ENCODE measurements around the gene SSR2. TPM values are rescaled to one million over a fixed set of nuclear protein-coding genes. Genes with fewer than 3 reads are reported as not detected.

Gene SSR2
- total RNA-seq (100 to 1,000 TPM; 152 to 254 (median 183) TPM), polyA plus RNA-seq (100 to 1,000 TPM; 198 to 291 (median 224) TPM)
- long read RNA-seq, donor 1, full-length matches to known transcripts = 97 of 125 reads
- long read RNA-seq, donor 1, partial matches to known transcripts = 28 of 125 reads
- long read RNA-seq, donor 1, other reads (novel, unspliced or antisense) = 0 of 125 reads
- long read RNA-seq, donor 2, full-length matches to known transcripts = 127 of 152 reads
- long read RNA-seq, donor 2, partial matches to known transcripts = 25 of 152 reads
- long read RNA-seq, donor 2, other reads (novel, unspliced or antisense) = 0 of 152 reads

DNA sequence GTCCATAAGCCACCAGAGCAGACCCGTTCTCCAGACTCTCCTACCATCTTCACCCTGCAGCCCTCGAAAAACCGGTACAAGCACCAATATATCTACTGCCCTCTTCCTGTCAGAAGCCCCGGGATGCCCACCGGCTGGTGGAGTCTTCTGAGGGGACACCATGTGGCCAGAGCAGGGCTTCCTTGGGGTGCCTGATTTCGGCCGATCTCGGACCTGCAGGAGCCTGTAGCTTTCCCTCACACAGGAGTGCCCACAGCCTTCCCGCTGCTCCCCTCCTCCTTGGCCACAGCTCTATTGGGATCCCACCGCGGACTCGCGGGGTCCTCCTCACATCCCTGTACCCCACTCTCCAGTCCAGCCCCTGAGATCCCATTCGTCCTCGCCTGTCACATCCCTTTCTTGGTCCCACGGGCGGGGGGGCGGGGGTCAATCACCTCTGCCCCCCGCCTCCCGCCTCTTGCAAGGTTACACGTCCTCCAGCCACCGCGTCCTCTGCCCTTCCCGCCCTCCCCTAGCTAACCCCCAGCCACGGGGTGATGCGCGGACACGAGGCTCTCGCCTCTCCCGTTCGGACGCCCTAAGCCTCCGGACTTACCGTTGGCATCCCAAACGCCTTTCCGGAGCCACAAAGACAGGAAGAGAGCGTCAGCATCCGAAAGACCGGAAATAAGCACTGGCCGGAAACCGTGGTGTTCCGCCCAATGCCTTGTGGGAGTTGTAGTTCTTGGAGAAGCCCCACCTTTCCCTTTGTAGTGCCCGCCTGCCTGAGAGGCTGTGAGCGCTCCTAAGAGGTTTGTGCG lies at the start of gene SSR2:
SSR2 (minus strand) TSS at position 659 of the 800 bp plus-strand sequence. CDS start 784 bp downstream, outside the sequence.
- H3K27me3 ChIP-seq (replicated peaks in 1 of 7) = no peaks in the 10 kb centered on the region
- H3K4me1 ChIP-seq = peaks cover 2 to 47% (median 31%) of the 10 kb centered on the region in 6 donors
- WGBS, 5 donors = 0 to 1% (median 0%) methylated on average over 42 to 45 of the region's 45 CpGs
- no peak for TF ChIP-seq POLR2A (IDR thresholded peaks at IDR 0.05)
- TF ChIP-seq POLR2AphosphoS5 (IDR thresholded peaks at IDR 0.05) = peak; percentile 85 to 95 (median 88)
- TF ChIP-seq, protein P1, sequence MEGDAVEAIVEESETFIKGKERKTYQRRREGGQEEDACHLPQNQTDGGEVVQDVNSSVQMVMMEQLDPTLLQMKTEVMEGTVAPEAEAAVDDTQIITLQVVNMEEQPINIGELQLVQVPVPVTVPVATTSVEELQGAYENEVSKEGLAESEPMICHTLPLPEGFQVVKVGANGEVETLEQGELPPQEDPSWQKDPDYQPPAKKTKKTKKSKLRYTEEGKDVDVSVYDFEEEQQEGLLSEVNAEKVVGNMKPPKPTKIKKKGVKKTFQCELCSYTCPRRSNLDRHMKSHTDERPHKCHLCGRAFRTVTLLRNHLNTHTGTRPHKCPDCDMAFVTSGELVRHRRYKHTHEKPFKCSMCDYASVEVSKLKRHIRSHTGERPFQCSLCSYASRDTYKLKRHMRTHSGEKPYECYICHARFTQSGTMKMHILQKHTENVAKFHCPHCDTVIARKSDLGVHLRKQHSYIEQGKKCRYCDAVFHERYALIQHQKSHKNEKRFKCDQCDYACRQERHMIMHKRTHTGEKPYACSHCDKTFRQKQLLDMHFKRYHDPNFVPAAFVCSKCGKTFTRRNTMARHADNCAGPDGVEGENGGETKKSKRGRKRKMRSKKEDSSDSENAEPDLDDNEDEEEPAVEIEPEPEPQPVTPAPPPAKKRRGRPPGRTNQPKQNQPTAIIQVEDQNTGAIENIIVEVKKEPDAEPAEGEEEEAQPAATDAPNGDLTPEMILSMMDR (IDR thresholded peaks at IDR 0.05 in 8 of 11, conservative IDR thresholded peaks at IDR 0.05 in 3 of 11) = peak in 1 of 11 experiments; percentile 18
- peak; percentile 93 for DNase-seq
- peak within 1 kb of the TSS; percentile 84 to 97 (median 92) for H3K27ac ChIP-seq
- H3K4me3 ChIP-seq = peak within 1 kb of the TSS; percentile 58 to 96 (median 84)
- H3K36me3 ChIP-seq = peaks cover 0 to 43% (median 40%) of the 10 kb centered on the region in 6 donors
- H3K9me3 ChIP-seq = no peaks in the 10 kb centered on the region
- intact Hi-C loops (cut with DNase I; ENCODE audit: low total_unique reads) = no loop called here

- H3K36me3 ChIP-seq = no peaks in the 10 kb centered on the region
- TF ChIP-seq, protein P1 (IDR thresholded peaks at IDR 0.05 in 8 of 11, conservative IDR thresholded peaks at IDR 0.05 in 3 of 11) = no peak
- TF ChIP-seq POLR2AphosphoS5 (IDR thresholded peaks at IDR 0.05) (no peak), POLR2A (IDR thresholded peaks at IDR 0.05) (no peak)
- no peak overlapping the region for H3K27ac ChIP-seq
- H3K27me3 ChIP-seq (replicated peaks in 1 of 7) = peaks cover 0 to 9% (median 0%) of the 10 kb centered on the region in 7 donors
- H3K4me1 ChIP-seq = peaks cover 0 to 22% (median 4%) of the 10 kb centered on the region in 6 donors
- no peak overlapping the region for H3K4me3 ChIP-seq
- H3K9me3 ChIP-seq = no peaks in the 10 kb centered on the region
- WGBS, 5 donors = 42 to 62% (median 50%) methylated on average over 4 of the region's 4 CpGs
- intact Hi-C loops (cut with DNase I; ENCODE audit: low total_unique reads) = no loop called here
- no peak for DNase-seq
Observed at GRCh38 chr1:156070548-156070947, 49.8 kb upstream of the SSR2 start.

GRCh38 chr1:156069490-156070455 lies 49.0 kb upstream of the SSR2 start:
- H3K9me3 ChIP-seq = no peaks in the 10 kb centered on the region
- WGBS, 5 donors = 69 to 85% (median 71%) methylated on average over 3 of the region's 3 CpGs
- intact Hi-C loops (cut with DNase I; ENCODE audit: low total_unique reads) = no loop called here
- no peaks in the 10 kb centered on the region for H3K36me3 ChIP-seq
- peaks cover 0 to 9% (median 0%) of the 10 kb centered on the region in 7 donors for H3K27me3 ChIP-seq (replicated peaks in 1 of 7)
- no peak overlapping the region for H3K27ac ChIP-seq
- peaks cover 0 to 14% (median 0%) of the 10 kb centered on the region in 6 donors for H3K4me1 ChIP-seq
- DNase-seq = no peak
- no peak for TF ChIP-seq POLR2A (IDR thresholded peaks at IDR 0.05)
- TF ChIP-seq, protein P1 (IDR thresholded peaks at IDR 0.05 in 8 of 11, conservative IDR thresholded peaks at IDR 0.05 in 3 of 11) = no peak
- TF ChIP-seq POLR2AphosphoS5 (IDR thresholded peaks at IDR 0.05) = no peak
- no peak overlapping the region for H3K4me3 ChIP-seq
